ENCODE results near the gene PAIP2. TPM values are rescaled to one million over a fixed set of nuclear protein-coding genes. Genes with fewer than 3 reads are reported as not detected.

Gene PAIP2
- total and polyA plus RNA-seq, 9 donors, result 68.4 to 142 (median 104) TPM

GRCh38 chr5:139394654-139395566, 53.3 kb downstream of the PAIP2 start, which contains the start of gene PROB1:
TSS of gene PROB1 (minus strand) at chr5:139395104. CDS start at chr5:139395081, 23 bp downstream.
- no peaks in the 10 kb centered on the region for H3K9me3 ChIP-seq
- H3K4me3 ChIP-seq, result peak within 1 kb of the TSS; percentile 35
- 6 to 23% (median 8%) methylated on average over 43 to 76 of the region's 76 CpGs for WGBS, 3 donors
- TF ChIP-seq CTCF (IDR thresholded peaks at IDR 0.05) (no peak), POLR2A (IDR thresholded peaks at IDR 0.05) (no peak), EP300 (IDR thresholded peaks at IDR 0.05) (no peak)
- H3K27me3 ChIP-seq, result peaks cover 5% of the 10 kb centered on the region
- peak within 1 kb of the TSS; percentile 17 to 21 for H3K27ac ChIP-seq
- H3K4me1 ChIP-seq (ENCODE audit: insufficient read depth), result peaks cover 9% of the 10 kb centered on the region
- no peaks in the 10 kb centered on the region for H3K36me3 ChIP-seq
- intact Hi-C loops (cut with DNase I), result no loop called here
- no peak for DNase-seq

- TF ChIP-seq CTCF (IDR thresholded peaks at IDR 0.05), result no peak
- no peak for TF ChIP-seq EP300 (IDR thresholded peaks at IDR 0.05)
- no peak for TF ChIP-seq POLR2A (IDR thresholded peaks at IDR 0.05)
- Histone ChIP-seq H3K36me3 (no peaks in the 10 kb centered on the region), H3K27ac (no peak overlapping the region), H3K4me3 (no peak overlapping the region), H3K27me3 (peaks cover 5% of the 10 kb centered on the region), H3K4me1 (ENCODE audit: insufficient read depth) (peaks cover 9% of the 10 kb centered on the region), H3K9me3 (no peaks in the 10 kb centered on the region)
- DNase-seq, result no peak
- intact Hi-C loops (cut with DNase I), result no loop called here
- WGBS, 3 donors, result 77 to 85% (median 83%) methylated on average over 8 of the region's 8 CpGs
Measured at GRCh38 chr5:139395844-139396640, 54.4 kb downstream of the PAIP2 start.

- intact Hi-C loops (cut with DNase I), result no loop called here
- Histone ChIP-seq H3K4me1 (ENCODE audit: insufficient read depth) (peaks cover 9% of the 10 kb centered on the region), H3K9me3 (no peaks in the 10 kb centered on the region), H3K27me3 (peaks cover 5% of the 10 kb centered on the region), H3K4me3 (no peak overlapping the region), H3K27ac (no peak overlapping the region), H3K36me3 (no peaks in the 10 kb centered on the region)
- TF ChIP-seq EP300 (IDR thresholded peaks at IDR 0.05), result no peak
- TF ChIP-seq POLR2A (IDR thresholded peaks at IDR 0.05), result no peak
- TF ChIP-seq CTCF (IDR thresholded peaks at IDR 0.05), result no peak
- WGBS, 3 donors, result 89 to 93% (median 89%) methylated on average over 8 of the region's 8 CpGs
- DNase-seq, result peak in 1 of 5 donors; percentile 29
Measured at GRCh38 chr5:139396691-139397090, 55.0 kb downstream of the PAIP2 start.

GRCh38 chr5:139397921-139398320, 56.3 kb downstream of the PAIP2 start:
- no peak for TF ChIP-seq CTCF (IDR thresholded peaks at IDR 0.05)
- no peak for TF ChIP-seq POLR2A (IDR thresholded peaks at IDR 0.05)
- no peak for TF ChIP-seq EP300 (IDR thresholded peaks at IDR 0.05)
- no peak for DNase-seq
- WGBS, 3 donors, result 38 to 40% (median 38%) methylated on average over 6 of the region's 6 CpGs
- H3K9me3 ChIP-seq, result no peaks in the 10 kb centered on the region
- H3K27ac ChIP-seq, result no peak overlapping the region
- peaks cover 5% of the 10 kb centered on the region for H3K27me3 ChIP-seq
- intact Hi-C loops (cut with DNase I), result no loop called here
- no peaks in the 10 kb centered on the region for H3K36me3 ChIP-seq
- peaks cover 9% of the 10 kb centered on the region for H3K4me1 ChIP-seq (ENCODE audit: insufficient read depth)
- no peak overlapping the region for H3K4me3 ChIP-seq

Measured in ovary (tissue), 9 donors.